ES-I3 (cell line): ENCODE data around the gene ASIC1.

Source experiments
- H3K36me3 ChIP-seq: 2 replicates; pipeline ENCODE4 v1.6.1; 2013; ENCODE audit warnings: mild to moderate bottlenecking, low read length, control low read depth, moderate library complexity; ENCODE audit not compliant: insufficient read depth
- H3K4me1 ChIP-seq: 2 replicates; pipeline ENCODE4 v1.6.1; 2013; ENCODE audit warnings: mild to moderate bottlenecking, control low read depth, low read length; ENCODE audit not compliant: insufficient read depth
- H3K9ac ChIP-seq: 2 replicates; pipeline ENCODE4 v1.6.1; 2013; ENCODE audit warnings: low read depth, mild to moderate bottlenecking, low read length, moderate library complexity
- H3K9me3 ChIP-seq: 2 replicates; pipeline ENCODE4 v1.6.1; 2013; ENCODE audit warnings: mild to moderate bottlenecking, low read length, moderate library complexity; ENCODE audit not compliant: control insufficient read depth, insufficient read depth

ASIC1 gene

GRCh38 chr12:50097952-50098351 lies 40.6 kb downstream of the ASIC1 start:
- Histone ChIP-seq H3K9me3 (no peaks in the 10 kb centered on the region), H3K9ac (no peak overlapping the region), H3K36me3 (peaks cover 41% of the 10 kb centered on the region), H3K4me1 (peaks cover 8% of the 10 kb centered on the region; the same call in 1 of the 2 replicates)

DNA sequence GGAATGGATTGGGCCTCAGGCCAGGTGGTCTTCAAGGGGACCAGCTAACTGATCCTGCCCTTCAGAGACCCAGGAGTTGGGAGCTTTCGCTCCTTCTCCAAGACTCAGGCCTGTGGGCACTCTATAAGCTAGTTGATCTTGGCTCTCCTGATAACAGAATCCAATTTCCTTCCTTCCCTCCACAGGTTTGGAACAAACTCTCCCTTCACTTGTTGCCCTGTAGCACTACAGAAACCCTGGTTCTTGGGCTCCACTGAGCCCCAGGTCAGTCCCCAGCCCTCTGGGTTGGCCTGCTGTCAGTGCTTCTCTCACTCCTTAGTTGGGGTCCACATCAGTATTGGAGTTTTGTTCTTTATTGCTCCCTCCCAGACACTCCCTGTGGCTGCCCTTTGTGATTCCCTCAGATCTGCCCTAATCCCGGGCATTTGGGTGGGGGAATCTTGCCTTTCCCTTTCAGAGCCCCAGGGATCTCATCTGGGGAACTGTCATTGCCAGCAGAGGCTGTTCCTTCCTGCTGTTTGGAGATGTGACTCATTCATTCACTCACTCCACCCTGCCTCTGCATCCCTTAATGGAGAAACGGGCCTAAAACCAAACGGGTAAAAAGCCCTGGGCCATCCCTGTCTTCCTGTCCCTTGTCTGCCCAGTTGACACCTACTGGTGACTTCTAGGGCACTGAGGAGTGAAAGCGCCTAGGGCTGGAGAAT lies 42.1 kb downstream of the ASIC1 start:
- no peaks in the 10 kb centered on the region for H3K9me3 ChIP-seq
- H3K4me1 ChIP-seq = peaks cover 12% of the 10 kb centered on the region
- H3K9ac ChIP-seq = no peak overlapping the region
- H3K36me3 ChIP-seq = peaks cover 37% of the 10 kb centered on the region

GRCh38 chr12:50100561-50100960 lies 43.2 kb downstream of the ASIC1 start:
- Histone ChIP-seq H3K36me3 (peaks cover 29% of the 10 kb centered on the region), H3K4me1 (peaks cover 12% of the 10 kb centered on the region), H3K9ac (no peak overlapping the region), H3K9me3 (no peaks in the 10 kb centered on the region)

GRCh38 chr12:50101663-50102062 lies 44.3 kb downstream of the ASIC1 start:
- Histone ChIP-seq H3K9ac (no peak overlapping the region), H3K4me1 (peaks cover 12% of the 10 kb centered on the region), H3K9me3 (no peaks in the 10 kb centered on the region), H3K36me3 (peaks cover 18% of the 10 kb centered on the region)

- H3K9ac ChIP-seq = no peak overlapping the region
- H3K4me1 ChIP-seq = peaks cover 12% of the 10 kb centered on the region
- H3K36me3 ChIP-seq = peaks cover 13% of the 10 kb centered on the region
- no peaks in the 10 kb centered on the region for H3K9me3 ChIP-seq
Observed at GRCh38 chr12:50102131-50102531, 44.7 kb downstream of the ASIC1 start.

GRCh38 chr12:50102646-50103309 lies 45.4 kb downstream of the ASIC1 start:
- peaks cover 13% of the 10 kb centered on the region for H3K36me3 ChIP-seq
- H3K9me3 ChIP-seq = no peaks in the 10 kb centered on the region
- H3K4me1 ChIP-seq = peaks cover 12% of the 10 kb centered on the region
- no peak overlapping the region for H3K9ac ChIP-seq

- Histone ChIP-seq H3K9me3 (no peaks in the 10 kb centered on the region), H3K9ac (no peak overlapping the region), H3K36me3 (peaks cover 12% of the 10 kb centered on the region), H3K4me1 (peaks cover 12% of the 10 kb centered on the region)
Observed at GRCh38 chr12:50103351-50103750, 46.0 kb downstream of the ASIC1 start.

GRCh38 chr12:50103767-50104321 lies 46.4 kb downstream of the ASIC1 start, which contains the start of gene GPD1:
TSS of gene GPD1 (plus strand) at chr12:50104008. CDS start at chr12:50104051, 43 bp downstream.
- Histone ChIP-seq H3K9me3 (no peaks in the 10 kb centered on the region), H3K9ac (no peak within 1 kb of the TSS), H3K36me3 (peaks cover 7% of the 10 kb centered on the region), H3K4me1 (peaks cover 12% of the 10 kb centered on the region)

- H3K4me1 ChIP-seq = peaks cover 13% of the 10 kb centered on the region
- no peaks in the 10 kb centered on the region; the same call in 1 of the 2 replicates for H3K36me3 ChIP-seq
- H3K9me3 ChIP-seq = no peaks in the 10 kb centered on the region
- no peak overlapping the region for H3K9ac ChIP-seq
Observed at GRCh38 chr12:50104417-50105366, 47.3 kb downstream of the ASIC1 start.

- H3K4me1 ChIP-seq = peaks cover 23% of the 10 kb centered on the region
- H3K9me3 ChIP-seq = no peaks in the 10 kb centered on the region
- no peak overlapping the region for H3K9ac ChIP-seq
- no peaks in the 10 kb centered on the region for H3K36me3 ChIP-seq
Observed at GRCh38 chr12:50105913-50106450, 48.6 kb downstream of the ASIC1 start.

DNA sequence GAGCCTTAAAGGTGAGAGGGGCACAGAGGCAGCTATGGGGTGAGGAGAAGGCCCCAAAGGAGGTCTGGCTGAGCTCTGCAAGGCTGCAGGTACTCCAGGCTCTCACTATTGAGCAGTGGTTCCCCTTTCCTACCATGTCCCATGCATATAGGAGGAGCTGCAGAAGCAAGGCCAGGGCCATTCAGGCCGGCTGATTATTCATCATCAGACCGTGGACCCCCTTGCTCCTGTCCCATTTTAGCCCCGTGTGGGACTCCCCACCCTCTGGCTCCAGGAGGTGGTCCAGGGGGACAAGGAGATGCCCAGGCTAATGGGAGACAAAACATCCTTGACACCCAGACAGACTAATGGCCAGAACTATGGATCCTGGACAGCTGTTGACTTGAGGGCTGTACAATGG lies 49.5 kb downstream of the ASIC1 start:
- Histone ChIP-seq H3K9me3 (no peaks in the 10 kb centered on the region), H3K4me1 (peaks cover 20% of the 10 kb centered on the region), H3K9ac (no peak overlapping the region), H3K36me3 (no peaks in the 10 kb centered on the region)

- Histone ChIP-seq H3K36me3 (no peaks in the 10 kb centered on the region), H3K9ac (no peak overlapping the region), H3K4me1 (peaks cover 17% of the 10 kb centered on the region), H3K9me3 (no peaks in the 10 kb centered on the region)
Observed at GRCh38 chr12:50107416-50108268, 50.2 kb downstream of the ASIC1 start.

- H3K9ac ChIP-seq = no peak overlapping the region
- no peaks in the 10 kb centered on the region for H3K36me3 ChIP-seq
- no peaks in the 10 kb centered on the region for H3K9me3 ChIP-seq
- peaks cover 10% of the 10 kb centered on the region; the same call in 1 of the 2 replicates for H3K4me1 ChIP-seq
Observed at GRCh38 chr12:50109319-50109718, 51.9 kb downstream of the ASIC1 start.
